ENCODE measurements around the gene FNIP2. TPM values are rescaled to one million over a fixed set of nuclear protein-coding genes. Genes with fewer than 3 reads are reported as not detected.

Gene FNIP2
- total and polyA plus RNA-seq, 7 donors: 15.6 to 92.1 (median 33.3) TPM

GRCh38 chr4:158786121-158786601 lies 17.3 kb downstream of the FNIP2 start:
- intact Hi-C loops (cut with DNase I): no loop called here
- Histone ChIP-seq H3K27me3 (ENCODE audit: insufficient read depth in 3 of 3, low read length in 2 of 3) (no peaks in the 10 kb centered on the region), H3K4me1 (peaks cover 81% of the 10 kb centered on the region), H3K9me3 (no peaks in the 10 kb centered on the region), H3K36me3 (ENCODE audit: insufficient read depth in 1 of 2, low read depth in 1 of 2) (no peaks in the 10 kb centered on the region), H3K27ac (peak overlapping the region; percentile 77), H3K4me3 (peak overlapping the region; percentile 39)
- ATAC-seq (peak in 3 of 4 donors; percentile 48 to 76 (median 56)), DNase-seq (no peak)
- no peak for TF ChIP-seq CTCF (IDR thresholded peaks at IDR 0.05)
- 14 to 30% (median 15%) methylated on average over 4 of the region's 4 CpGs for WGBS, 3 donors

- Histone ChIP-seq H3K27me3 (ENCODE audit: insufficient read depth in 3 of 3, low read length in 2 of 3) (no peaks in the 10 kb centered on the region), H3K36me3 (ENCODE audit: insufficient read depth in 1 of 2, low read depth in 1 of 2) (no peaks in the 10 kb centered on the region), H3K27ac (peak overlapping the region; percentile 77), H3K4me3 (peak overlapping the region; percentile 39), H3K4me1 (peaks cover 81% of the 10 kb centered on the region), H3K9me3 (no peaks in the 10 kb centered on the region)
- no peak for TF ChIP-seq CTCF (IDR thresholded peaks at IDR 0.05)
- ATAC-seq (no peak), DNase-seq (no peak)
- intact Hi-C loops (cut with DNase I): no loop called here
These were observed 18.1 kb downstream of the FNIP2 start for GRCh38 chr4:158786955-158787354.

GRCh38 chr4:158787709-158788475 lies 19.1 kb downstream of the FNIP2 start:
- 80 to 84% (median 81%) methylated on average over 15 of the region's 15 CpGs for WGBS, 3 donors
- no peaks in the 10 kb centered on the region for H3K27me3 ChIP-seq (ENCODE audit: insufficient read depth in 3 of 3, low read length in 2 of 3)
- TF ChIP-seq CTCF (IDR thresholded peaks at IDR 0.05): no peak
- H3K4me1 ChIP-seq: peaks cover 81% of the 10 kb centered on the region
- no peaks in the 10 kb centered on the region for H3K9me3 ChIP-seq
- intact Hi-C loops (cut with DNase I): no loop called here
- no peak overlapping the region for H3K27ac ChIP-seq
- H3K4me3 ChIP-seq: no peak overlapping the region
- no peak for DNase-seq
- H3K36me3 ChIP-seq (ENCODE audit: insufficient read depth in 1 of 2, low read depth in 1 of 2): no peaks in the 10 kb centered on the region
- peak in 3 of 4 donors; percentile 33 to 40 (median 34) for ATAC-seq

GRCh38 chr4:158788516-158788915 lies 19.7 kb downstream of the FNIP2 start:
- H3K27me3 ChIP-seq (ENCODE audit: insufficient read depth in 3 of 3, low read length in 2 of 3): no peaks in the 10 kb centered on the region
- intact Hi-C loops (cut with DNase I): no loop called here
- H3K27ac ChIP-seq: no peak overlapping the region
- no peak overlapping the region for H3K4me3 ChIP-seq
- 63 to 78% (median 63%) methylated on average over 1 of the region's 1 CpG for WGBS, 3 donors
- no peaks in the 10 kb centered on the region for H3K36me3 ChIP-seq (ENCODE audit: insufficient read depth in 1 of 2, low read depth in 1 of 2)
- TF ChIP-seq CTCF (IDR thresholded peaks at IDR 0.05): no peak
- ATAC-seq: peak in 1 of 4 donors; percentile 33
- no peaks in the 10 kb centered on the region for H3K9me3 ChIP-seq
- H3K4me1 ChIP-seq: peaks cover 81% of the 10 kb centered on the region
- DNase-seq: no peak
